HG03571 (cell line): ENCODE measurements around the gene STIM1.
"Not testable (repeated sequence)": the region's sequence is repeated elsewhere in the genome, so short reads cannot be mapped to it uniquely, and the experiment has no call there.

Experiments used
- ATAC-seq: cut with Tn5 transposase; IDR thresholded peaks from one replicate; pipeline ENCODE4 v1.9.1; 2021; ENCODE audit not compliant: unreplicated experiment

The STIM1 gene

DNA sequence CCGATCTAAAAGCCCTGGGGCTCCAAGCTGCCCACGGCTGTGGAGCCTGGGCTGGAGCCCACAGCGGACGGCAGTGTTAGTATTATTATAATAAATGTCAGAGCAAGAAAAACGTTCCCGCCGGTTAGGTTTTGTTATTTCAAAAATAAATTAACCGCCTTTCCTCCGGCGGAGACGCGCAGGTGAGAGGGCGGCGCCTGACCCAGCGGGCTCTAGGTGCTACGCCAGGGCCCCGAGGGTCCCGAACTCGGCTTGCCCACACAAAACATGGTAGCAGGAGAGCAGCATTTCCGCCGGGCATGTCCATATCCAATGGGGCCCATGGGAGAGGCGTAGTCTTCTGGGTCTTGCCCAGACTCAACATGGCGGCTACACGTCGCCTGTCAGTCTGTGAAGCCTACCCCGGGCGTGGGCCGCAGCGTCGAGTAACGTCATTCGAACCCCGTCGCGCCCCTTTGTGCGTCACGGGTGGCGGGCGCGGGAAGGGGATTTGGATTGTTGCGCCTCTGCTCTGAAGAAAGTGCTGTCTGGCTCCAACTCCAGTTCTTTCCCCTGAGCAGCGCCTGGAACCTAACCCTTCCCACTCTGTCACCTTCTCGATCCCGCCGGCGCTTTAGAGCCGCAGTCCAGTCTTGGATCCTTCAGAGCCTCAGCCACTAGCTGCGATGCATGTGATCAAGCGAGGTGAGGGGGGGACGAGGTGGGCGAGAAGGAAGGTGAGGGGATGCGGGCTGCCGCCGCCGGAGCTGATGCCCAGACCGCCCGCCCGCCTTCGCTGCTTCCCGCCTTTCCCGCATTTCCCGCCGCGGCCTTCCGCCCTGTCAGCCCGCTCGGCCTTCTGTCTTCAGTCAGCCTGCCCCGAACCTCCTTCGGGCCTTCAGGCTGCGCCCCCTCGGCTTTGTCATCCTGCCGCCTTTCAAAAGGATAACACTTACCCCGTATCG lies 239.2 kb downstream of the STIM1 start, which contains the start of gene RRM1:
RRM1 (plus strand) TSS at position 452 of the 944 bp plus-strand sequence; CDS start at position 666, 214 bp downstream.
- ATAC-seq = peak; percentile 95

DNA sequence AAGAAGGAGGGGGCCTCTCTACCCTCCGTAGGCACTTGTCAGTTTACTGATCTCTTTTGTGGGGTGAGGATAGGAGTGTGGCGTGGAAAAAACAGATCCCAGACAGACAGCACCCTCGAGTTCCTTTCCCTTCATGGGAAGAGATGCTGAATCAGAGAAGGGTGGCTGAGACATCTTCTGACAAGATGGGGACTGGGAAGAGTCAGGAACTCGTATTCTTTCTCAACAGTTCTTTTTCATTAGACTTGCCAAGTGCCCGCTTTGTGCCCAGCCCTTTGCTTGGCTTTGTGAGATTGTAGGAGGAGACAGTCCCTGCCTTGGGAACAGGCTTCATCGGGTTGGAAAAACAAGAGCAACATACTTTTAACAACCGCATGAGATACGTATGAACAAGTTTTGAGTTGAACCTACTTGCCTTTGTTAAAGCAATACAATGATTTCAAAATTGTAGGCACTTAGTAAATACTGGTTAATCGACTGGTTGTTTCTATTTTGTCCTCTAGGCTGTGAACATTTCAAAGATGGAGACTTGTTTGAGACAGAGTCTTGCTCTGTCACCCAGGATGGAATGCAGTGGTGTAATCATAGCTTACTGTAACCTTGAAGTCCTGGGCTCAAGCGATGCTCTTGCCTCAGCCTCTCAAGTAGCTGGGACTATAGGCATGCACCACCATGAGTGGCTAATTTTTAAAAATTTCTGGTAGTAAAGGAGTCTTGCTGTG lies 240.2 kb downstream of the STIM1 start:
- ATAC-seq = no peak

DNA sequence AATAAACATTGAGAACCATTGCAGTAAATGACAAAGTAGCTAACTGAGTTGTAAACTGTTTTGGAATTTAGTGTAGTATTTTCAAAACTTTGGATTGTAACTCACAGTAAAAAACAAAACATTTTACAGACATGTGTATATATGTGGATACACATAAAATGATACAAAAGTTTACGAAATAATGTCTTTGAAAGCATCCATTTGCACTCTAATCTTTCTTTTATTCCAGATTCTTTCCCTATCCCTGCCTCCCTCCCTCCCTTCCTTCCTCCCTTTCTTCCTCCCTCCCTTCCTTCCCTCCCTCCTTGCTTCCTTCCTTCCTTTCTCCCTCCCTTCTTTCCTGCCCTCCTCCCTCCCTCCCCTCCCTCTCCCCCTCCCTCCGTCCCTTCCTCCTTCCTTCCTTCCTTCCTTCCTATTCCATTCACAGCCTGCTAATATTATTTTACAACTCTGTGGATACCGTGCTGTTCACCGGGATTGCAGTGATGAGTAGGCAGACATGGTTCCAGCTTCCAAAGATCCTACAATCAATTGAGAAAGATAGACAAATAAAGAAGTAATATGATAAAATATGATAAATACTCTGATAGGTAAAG lies 242.7 kb downstream of the STIM1 start:
- no peak for ATAC-seq

DNA sequence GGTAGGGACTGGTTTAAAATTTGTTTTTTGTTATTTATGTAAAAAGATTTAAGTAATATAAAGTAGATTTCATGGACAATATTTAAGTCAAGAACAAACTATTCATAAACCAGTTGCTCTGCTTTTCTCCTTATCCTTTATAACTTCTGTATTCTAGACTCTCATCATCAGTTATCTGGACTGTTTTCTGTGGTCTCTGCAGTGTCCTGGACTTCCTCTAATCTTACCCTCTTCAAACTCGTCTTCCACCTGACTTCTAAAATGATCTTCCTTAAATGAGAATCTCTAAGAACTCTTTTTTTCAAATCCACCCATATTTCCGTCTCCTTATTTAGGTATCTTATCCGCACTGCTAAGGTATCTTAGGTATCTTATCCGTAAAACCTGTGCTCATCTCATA lies 247.2 kb downstream of the STIM1 start:
- ATAC-seq = no peak

DNA sequence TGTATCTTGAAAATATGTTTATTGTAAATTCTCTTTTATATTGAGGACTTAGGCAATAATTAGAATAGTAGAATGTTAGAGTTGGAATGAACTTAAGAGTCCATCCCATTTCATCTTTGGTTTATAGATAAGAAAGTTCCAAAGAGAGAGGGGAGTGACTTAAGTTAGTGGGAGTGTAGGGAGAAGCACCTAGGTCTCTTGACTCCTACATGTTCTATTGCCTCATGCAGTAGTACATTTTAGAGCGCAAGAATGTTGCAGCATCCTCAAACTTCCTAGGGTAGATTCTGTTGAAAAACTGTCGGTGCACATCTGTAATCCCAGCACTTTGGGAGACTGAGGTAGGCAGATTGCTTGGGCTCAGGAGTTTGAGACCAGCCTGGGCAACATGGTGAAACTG lies 247.8 kb downstream of the STIM1 start:
- no peak for ATAC-seq

DNA sequence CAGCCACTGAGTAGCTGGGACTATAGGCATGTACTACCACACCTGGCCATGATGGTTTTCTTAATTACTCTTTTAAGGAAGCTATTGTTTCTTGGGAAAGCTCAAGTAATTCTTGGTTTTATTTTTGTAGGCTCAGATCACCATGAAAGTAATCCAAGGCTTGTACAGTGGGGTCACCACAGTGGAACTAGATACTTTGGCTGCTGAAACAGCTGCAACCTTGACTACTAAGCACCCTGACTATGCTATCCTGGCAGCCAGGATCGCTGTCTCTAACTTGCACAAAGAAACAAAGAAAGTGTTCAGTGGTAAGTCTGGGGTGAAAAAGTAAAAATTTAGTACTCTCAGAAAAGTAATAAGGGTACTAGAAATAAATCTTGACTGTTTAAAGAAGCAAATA lies 250.5 kb downstream of the STIM1 start:
- ATAC-seq = no peak

DNA sequence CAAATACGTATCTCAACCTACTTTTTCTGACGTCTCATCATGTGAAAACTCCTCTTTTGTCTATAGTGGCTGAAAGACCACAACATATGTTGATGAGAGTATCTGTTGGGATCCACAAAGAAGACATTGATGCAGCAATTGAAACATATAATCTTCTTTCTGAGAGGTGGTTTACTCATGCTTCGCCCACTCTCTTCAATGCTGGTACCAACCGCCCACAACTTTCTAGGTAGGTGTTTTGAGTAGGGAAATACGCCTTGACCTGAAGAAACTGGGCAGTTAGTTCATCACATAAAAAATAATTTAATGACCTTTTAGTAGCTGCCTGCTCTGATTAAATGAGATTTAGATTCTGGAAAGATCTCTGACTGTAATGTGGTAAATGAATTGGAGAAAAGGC lies 256.4 kb downstream of the STIM1 start:
- no peak for ATAC-seq

DNA sequence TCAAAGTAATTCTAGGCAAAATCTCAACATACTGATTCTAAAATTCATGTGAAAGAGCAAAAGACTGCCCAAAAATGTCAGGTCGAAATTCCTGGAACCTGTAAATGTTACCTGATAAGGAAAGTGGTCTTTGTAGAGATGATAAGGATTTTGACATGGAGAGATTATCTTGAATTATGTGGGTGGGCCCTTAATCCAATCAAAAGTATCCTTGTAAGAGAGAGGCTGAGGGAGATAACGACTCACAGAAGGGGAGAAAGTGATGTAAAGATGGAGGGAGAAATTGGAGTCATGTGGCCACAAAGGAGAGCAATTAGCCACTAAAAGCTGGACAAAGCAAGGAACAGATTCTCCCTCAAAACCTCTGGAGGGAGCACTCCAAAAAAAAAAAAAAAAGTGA lies 259.7 kb downstream of the STIM1 start:
- ATAC-seq = no peak

DNA sequence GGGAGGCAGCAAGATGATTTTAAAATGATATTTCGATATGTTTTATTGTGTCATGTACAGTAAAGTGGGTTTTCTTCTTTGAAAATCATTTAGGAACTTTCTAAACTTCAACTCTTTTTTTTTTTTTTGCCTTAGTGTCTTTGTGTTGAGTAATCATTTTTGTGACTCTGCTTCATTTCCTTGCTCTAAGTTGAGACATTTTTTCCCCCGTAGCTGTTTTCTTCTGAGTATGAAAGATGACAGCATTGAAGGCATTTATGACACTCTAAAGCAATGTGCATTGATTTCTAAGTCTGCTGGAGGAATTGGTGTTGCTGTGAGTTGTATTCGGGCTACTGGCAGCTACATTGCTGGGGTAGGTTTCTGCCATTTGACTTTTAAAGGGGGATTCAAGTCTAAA lies 262.6 kb downstream of the STIM1 start:
- no peak for ATAC-seq

DNA sequence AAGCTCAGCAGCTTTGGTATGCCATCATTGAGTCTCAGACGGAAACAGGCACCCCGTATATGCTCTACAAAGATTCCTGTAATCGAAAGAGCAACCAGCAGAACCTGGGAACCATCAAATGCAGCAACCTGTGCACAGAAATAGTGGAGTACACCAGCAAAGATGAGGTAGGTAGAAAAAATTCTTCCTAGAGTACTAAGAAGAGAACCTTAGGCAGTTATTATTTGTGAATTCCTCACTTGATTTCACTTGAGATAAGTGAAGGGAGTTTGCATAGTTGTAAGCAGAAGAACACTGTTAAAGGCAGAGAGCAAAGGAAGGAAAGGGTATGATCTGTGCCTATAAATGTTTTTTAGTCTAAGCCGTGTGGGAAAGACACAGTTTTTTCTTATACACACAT lies 267.8 kb downstream of the STIM1 start:
- no peak for ATAC-seq

DNA sequence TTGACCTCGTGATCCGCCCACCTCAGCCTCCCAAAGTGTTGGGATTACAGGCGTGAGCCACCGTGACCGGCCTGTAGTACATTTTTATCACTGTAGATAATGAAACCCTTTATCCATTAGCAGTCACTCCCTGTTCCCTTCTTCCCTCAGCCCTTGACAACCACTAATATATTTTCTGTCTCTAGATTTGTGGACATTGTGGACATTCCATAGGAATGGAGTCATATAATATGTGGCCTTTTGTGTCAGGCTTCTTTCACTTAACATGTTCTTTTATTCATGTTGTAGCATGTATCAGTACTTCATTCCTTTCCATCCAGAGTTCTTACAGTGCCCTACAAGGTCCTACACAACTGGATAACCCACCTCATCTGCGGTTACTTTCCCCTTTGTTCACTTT lies 269.7 kb downstream of the STIM1 start:
- ATAC-seq = no peak

DNA sequence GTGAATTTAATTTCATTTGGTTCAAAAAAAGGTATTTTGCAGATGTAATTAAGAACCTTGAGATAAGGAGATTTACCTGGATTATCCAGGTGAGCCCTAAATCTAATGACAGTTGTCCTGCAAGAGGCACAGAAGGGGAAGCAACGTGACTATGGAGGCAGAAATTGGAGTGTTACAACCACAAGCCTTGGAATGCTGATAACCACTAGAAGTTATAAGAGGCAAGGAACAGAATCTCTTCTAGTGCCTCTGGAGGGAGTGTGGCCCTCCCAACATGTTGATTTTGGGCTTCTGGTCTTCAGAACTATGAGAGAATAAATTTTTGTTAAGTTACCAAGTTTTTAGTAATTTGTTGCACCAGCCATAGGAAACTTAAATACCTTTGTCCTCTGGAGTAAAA lies 271.9 kb downstream of the STIM1 start:
- ATAC-seq = no peak

DNA sequence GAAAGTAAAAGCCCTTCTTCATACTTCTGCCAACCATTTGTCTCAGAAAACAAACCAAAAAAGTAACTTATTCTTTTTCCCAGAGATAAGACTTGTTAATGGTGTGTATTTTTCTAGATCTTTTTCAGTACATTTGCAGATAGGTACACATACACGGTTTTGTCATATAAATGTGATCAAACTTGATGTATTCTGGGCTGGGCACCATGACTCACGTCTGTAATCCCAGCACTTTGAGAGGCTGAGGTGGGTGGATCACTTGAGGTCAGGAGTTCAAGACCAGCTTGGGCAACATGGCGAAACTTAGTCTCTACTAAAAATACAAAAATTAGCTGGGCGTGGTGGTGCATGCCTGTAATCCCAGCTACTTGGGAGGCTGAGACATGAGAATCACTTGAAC lies 274.8 kb downstream of the STIM1 start:
- not testable (repeated sequence) for ATAC-seq

DNA sequence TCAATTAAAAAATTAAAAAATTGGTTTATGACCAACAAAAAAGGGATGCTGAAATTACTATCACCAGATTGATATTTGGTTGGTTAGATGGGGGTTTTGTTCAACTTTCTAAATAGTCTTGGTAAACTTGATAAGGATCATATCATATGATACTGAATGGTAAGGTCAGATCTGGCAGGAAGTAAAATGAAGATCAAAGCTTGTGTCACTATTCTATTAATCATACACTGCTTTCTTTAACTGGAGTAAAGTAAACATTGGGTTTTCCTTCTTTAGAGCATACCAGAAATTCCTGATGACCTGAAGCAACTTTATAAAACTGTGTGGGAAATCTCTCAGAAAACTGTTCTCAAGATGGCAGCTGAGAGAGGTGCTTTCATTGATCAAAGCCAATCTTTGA lies 279.3 kb downstream of the STIM1 start:
- no peak for ATAC-seq

DNA sequence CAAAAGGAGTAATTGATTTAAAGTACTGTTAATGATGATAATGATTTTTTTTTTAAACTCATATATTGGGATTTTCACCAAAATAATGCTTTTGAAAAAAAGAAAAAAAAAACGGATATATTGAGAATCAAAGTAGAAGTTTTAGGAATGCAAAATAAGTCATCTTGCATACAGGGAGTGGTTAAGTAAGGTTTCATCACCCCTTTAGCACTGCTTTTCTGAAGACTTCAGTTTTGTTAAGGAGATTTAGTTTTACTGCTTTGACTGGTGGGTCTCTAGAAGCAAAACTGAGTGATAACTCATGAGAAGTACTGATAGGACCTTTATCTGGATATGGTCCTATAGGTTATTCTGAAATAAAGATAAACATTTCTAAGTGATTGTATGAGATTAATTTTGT lies 283.0 kb downstream of the STIM1 start:
- ATAC-seq = no peak

DNA sequence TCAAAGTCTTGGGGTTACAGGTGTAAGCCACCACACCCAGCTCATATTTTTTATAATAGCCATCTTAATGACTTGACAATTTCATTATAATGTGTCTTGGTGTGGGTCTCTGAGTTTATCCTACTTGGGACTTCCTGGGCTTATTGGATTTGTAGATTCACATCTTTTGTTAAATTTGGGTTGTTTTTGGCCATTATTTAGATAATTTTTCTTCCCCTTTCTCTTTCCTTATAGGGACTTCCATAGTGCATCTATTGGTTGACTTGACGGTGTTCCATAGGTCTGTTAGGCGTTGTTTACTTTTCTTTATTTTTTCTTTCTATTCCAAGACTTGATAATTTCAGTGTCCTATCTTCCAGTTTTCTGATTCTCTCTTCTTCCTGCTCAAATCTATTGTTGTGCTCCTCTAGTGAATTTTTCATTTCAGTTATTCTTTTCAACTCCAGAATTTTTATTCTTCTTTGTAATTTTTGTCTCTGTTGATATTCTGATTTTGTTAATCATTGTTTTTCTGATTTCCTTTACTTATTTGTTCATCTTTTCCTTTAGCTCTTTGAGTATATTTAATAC lies 284.7 kb downstream of the STIM1 start:
- ATAC-seq = no peak
